ENCODE data around the gene ELAVL3.

DNA sequence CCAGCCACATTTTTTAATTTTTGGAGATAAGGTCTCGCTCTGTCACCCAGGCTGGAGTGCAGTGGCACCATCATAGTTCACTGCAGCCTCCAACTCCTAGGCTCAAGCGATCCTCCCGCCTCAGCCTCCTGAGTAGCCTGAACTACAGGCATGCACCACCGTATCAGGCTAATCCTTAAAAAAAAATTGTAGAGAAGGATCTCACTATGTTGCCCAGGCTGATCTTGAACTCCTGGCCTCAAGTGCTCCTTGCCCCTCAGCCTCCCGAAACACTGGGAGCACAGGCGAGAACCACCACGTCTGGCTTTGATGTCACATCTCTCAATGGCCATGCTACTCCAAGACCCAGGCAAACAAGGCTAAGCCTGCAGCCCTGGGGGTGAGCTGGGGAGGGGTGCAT lies 24.2 kb downstream of the ELAVL3 start:
- TF ChIP-seq POLR2AphosphoS5 (IDR thresholded peaks at IDR 0.05; ENCODE audit: low read depth, low read length): no peak
- TF ChIP-seq, protein P1, sequence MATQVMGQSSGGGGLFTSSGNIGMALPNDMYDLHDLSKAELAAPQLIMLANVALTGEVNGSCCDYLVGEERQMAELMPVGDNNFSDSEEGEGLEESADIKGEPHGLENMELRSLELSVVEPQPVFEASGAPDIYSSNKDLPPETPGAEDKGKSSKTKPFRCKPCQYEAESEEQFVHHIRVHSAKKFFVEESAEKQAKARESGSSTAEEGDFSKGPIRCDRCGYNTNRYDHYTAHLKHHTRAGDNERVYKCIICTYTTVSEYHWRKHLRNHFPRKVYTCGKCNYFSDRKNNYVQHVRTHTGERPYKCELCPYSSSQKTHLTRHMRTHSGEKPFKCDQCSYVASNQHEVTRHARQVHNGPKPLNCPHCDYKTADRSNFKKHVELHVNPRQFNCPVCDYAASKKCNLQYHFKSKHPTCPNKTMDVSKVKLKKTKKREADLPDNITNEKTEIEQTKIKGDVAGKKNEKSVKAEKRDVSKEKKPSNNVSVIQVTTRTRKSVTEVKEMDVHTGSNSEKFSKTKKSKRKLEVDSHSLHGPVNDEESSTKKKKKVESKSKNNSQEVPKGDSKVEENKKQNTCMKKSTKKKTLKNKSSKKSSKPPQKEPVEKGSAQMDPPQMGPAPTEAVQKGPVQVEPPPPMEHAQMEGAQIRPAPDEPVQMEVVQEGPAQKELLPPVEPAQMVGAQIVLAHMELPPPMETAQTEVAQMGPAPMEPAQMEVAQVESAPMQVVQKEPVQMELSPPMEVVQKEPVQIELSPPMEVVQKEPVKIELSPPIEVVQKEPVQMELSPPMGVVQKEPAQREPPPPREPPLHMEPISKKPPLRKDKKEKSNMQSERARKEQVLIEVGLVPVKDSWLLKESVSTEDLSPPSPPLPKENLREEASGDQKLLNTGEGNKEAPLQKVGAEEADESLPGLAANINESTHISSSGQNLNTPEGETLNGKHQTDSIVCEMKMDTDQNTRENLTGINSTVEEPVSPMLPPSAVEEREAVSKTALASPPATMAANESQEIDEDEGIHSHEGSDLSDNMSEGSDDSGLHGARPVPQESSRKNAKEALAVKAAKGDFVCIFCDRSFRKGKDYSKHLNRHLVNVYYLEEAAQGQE (IDR thresholded peaks at IDR 0.05; ENCODE audit: insufficient read depth in 1 of 2, low read depth in 2 of 2, low read length in 2 of 2): no peak
